ENCODE data around the gene MAP2K6. TPM values are rescaled to one million over a fixed set of nuclear protein-coding genes. Genes with fewer than 3 reads are reported as not detected.

Gene MAP2K6
- total RNA-seq, 1 donor from 2014 or later = 3.3 TPM

DNA sequence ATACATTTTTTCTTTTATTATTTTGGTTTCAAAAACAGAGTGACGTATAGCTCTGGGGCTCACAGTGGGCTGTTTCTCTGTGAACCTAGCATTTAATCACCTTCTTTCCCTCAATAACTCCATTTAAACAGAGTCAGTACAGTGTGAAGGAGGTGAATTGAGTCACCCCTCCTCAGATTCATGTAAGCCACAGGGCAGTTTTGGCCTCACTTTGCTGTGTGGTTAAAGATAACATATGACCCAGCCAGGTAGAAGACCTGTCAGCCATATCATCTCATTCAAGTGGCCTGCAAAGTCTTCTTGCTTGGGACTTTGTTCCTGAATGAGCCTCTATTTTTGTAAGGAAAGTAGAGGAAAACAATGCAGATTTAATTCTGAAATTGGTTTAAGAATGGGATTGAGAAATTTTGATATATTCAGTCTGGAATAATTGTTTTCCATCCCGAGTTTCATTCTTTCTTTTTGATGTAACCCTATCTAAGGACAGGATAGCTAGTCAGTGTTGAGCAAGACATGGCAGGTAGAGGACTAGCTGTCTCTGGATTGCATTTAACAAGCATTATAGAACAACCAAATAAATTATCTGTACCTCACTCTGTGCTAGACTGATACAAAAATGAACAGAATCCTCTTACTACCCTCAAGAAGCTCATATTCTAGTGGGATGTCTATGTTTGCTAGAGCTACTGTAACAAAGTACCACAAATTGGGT lies 13.1 kb downstream of the MAP2K6 start:
- peak; percentile 31 for DNase-seq (ENCODE audit: low read depth)

DNA sequence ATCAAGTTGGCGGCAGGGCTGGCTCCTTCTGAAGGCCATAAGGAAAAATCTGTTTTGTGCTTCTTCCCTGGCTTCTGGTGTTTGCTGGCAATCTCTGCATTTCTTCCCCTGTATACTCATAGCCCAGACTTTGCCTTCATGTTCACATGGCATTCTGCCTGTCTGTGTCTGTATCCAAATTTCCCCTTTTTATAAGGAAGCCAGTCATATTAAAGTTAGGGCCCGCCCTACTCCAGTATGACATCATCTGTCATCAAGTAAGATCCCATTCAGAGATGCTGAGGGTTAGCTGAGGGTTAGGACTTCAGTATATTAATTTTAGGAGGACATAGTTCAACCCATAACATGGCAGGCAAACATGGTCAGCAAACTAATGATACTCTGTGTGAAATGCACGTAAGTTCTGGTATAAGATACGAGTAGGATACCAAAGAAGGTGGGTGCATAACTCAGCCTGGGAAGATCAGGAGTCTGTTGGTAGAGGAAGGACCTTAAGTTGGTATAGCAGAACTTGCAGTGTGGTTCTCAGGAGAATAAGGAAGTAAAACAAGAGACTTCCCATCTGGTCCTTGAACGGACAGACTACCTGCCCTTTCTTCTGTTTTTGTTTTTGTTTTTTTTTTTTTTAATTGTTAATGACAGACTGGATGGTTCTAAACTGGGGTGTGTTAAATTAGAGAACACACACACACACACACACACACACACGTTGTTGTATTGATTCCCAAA lies 13.9 kb downstream of the MAP2K6 start:
- no peak for DNase-seq (ENCODE audit: low read depth)

DNA sequence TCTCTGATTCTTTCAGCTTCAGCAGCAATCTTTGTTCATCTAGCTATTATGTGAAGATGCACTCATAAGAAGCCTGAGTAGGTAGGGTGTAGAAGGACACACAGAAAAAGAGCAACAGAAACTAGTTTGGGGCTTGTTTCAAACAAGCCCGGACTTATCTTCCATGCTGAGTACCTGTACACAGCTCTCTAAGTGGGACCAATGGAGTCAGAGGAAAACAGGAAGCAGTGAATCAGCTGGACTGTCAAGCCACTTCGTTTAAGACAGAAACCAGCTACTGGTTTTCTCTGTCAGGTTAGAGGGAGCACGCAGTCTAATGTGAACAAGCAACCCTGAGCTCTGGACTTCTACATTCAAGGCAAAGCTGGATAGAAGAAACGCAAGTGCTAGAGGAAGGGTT lies 16.0 kb downstream of the MAP2K6 start:
- no peak for DNase-seq (ENCODE audit: low read depth)

DNA sequence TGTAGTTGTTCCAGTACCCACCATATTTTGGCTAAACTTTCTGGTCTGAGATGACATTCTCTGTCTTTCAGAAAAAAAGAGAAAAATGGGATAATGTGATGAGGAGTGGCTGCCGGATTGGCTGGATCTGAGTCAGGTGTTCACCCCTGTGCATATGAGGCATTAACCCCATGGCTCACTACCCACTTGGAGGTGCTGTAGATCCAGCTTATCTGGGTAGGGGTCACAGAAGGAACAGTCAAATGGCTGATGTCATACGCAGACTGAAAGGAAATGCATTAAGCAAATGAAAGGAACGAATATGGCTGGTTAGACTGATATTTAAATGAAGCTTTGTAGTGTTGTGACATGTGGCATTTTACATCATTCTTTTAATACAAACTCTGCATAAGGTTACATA lies 17.3 kb downstream of the MAP2K6 start:
- DNase-seq (ENCODE audit: low read depth) = no peak

DNA sequence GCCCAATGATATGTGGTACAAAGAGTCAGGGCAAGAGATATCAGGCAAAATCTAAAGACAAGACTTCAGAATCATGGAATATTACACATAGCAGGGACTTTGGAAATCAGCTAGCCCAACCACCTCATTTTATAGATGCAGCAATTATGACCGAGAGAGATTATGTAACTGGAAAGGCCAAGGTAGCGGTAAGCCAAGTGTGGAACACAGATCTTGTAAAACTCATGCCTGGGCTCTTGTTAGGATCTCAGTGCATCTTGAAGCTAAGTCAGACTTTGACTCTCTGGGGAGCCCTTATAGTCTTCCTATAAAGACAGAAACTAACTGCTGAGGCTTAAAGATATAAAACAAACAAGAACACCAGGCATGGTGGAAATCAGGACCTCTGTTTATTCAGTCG lies 18.6 kb downstream of the MAP2K6 start:
- DNase-seq (ENCODE audit: low read depth) = no peak

DNA sequence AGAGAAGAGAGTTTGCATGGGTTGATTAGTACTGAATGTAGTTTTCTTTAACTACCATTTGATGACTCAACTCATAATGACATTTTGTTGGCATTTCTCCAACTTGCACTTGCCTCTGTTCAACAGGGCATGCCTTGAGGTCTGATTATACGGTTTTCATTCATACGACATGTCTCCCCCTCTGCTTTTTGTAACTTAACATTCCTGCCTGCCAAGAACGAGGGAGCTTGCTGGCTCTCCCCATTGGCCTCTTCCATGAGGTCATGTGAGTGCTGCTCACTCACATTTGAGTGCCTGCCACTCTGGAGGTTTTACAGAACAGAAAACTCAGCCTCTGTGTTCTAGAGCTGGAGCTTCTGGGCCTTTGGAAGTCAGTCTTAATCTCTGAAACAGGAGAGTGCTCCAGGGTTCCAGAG lies 19.7 kb downstream of the MAP2K6 start:
- peak; percentile 98 for DNase-seq (ENCODE audit: low read depth)

DNA sequence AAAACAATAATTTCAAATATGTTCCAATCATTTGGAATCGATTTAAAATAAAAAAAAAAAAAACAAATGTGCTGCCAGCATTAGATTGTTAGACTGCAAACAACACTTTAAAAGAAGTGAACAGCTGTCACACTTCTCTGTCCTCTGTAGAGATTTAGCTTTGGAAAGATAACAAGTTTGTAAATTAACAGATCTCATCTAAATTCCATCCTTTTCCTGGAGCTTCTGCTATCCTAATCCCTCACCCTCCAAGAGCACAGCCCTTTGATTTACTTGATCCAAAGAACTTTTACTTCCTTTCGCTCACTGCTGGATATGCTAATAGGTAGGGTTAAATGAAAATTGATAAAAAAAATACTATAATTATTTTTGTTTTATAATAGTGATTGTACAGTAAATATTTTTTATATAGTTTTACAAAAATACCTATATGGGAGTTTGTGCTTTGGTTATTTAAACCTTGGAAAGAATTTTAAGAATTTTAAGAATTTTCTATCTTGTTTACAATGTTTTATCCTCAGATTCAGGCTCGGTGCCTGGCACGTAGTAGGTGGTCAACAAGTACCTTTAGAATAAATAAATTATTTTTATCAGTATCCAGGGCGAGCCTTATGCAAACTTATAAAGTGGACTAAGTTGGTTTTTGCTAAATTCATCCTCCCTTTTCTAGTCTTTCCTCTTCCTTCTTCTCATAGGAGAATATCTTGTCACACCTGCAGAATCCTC lies 21.6 kb downstream of the MAP2K6 start:
- no peak for DNase-seq (ENCODE audit: low read depth)

DNA sequence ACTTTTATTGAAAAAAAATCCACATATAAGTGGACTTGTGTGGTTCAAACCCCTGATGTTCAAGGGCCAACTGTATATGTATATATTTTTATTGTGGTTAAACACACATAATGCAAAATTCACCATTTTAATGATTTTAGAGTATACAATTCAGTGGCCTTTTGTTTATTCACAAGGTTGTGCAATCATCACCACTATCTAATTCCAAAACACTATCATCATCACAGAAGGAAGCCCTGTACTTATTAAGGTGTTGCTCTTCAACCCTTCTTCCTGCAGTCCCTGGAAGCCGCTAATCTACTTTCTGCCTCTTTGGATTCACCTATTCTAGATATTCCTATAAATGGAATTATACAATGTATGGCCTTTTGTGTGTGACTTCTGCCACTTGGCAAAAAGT lies 23.0 kb downstream of the MAP2K6 start:
- DNase-seq (ENCODE audit: low read depth) = no peak

DNA sequence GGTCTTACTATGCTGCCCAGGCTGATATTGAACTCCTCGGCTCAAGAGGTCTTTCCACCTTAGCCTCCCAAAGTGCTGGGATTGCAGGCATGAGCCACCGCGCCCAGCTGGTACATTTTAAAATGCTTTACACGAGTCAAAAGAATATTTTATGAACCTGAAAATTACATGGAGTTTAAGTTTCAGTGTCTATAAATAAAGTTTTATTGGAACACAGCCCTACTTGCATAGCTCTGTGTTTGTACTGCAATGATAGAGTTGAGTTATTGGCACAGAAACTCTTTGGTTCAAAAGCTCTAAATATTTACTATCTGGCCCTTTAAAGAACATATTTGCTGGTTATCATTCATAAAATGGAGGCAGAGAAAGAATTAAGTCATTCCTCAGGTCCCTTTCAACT lies 24.3 kb downstream of the MAP2K6 start:
- no peak for DNase-seq (ENCODE audit: low read depth)

DNA sequence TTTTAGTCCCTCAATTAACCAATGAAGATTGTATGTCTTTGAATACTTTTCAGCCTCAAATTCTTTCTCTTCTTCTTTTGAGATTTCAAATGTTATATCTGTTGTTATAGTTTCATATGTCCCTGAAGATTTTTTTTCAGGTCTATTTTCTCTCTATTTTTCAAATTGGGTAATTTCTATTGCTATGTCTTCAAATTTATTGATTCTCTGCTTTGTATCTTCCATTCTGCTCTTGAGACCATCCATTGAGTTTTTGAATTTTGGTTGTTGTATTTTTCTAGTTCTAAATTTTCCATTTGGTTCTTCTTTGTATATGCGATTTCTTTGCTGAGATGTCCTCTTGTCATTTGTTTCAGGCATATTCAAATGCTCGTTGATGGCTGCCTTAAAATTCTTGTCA lies 26.7 kb downstream of the MAP2K6 start:
- no peak for DNase-seq (ENCODE audit: low read depth)

DNA sequence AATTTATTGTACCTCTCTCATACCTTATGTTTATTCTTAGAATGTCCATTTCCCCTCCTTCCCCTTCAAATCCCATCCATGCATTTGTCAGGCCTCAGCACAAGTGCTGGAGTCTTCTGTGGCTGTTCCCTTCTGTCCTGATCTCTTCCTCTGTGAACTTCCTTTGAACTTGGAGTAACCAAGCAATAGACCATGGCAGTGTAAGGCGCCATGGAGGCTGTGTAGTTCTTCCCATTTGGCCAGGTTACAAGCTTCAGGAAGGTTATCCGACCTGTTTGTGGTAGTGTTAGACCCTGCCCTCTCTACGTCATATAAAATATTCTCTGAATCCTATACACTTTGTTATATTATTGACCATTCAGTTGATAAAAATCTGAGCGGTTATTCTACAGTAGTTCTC lies 28.6 kb downstream of the MAP2K6 start:
- no peak for DNase-seq (ENCODE audit: low read depth)

DNA sequence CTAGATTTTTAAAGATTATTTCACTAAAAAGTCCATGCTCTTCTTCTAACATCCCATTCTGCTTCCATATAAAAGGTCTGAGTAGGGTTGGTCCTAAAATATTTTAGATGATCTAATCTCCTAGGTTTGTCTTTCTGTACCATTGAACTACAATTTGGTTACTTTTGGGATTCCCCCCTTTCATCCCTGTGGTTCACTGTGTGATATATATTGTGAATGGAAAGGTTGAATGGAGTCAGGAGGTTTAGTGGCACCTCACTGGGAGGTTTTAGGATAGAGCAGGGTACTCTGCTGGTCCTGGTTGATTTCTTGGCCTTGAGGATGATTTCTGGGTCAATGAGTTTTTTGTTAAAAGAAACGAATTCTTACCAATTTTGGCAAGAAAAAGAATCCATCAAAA lies 29.5 kb downstream of the MAP2K6 start:
- DNase-seq (ENCODE audit: low read depth) = no peak

DNA sequence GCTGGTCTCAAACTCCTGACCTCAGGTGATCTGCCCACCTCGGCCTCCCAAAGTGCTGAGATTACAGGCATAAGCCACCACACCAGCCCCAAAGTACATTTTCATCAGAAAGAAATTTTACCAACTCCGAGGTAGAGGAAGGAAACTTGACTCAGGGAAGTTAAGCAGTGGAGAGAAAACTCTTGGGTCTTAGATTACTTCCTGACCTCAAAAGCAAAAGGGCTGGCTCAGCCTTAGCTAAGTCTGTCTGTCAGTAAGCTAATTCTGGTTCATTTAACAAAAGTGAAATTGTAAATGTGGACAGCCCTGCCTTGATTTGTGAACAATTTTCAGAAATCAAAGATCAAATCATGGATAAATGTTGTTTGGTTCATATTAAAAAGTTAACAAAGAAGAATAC lies 30.6 kb downstream of the MAP2K6 start:
- DNase-seq (ENCODE audit: low read depth) = no peak

DNA sequence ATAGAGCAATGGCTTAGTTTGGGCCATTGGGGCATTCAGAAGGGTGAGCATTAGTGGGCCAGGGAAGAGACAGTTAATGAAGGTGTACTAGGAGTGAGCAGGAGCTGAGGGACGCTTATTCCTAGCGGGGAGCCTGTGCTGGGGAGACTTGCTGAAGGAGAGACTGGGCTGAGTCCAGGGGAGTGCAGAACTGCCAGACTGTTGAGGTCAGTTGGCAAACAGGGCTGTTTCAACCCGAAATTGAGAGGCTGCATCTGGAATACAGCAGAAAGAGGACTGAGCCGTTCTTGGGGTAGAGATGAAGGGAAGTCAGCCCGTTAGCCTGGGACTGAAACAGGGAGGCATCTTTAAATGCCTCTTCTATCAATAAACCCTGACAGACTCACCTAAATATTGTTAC lies 33.2 kb downstream of the MAP2K6 start:
- no peak for DNase-seq (ENCODE audit: low read depth)

DNA sequence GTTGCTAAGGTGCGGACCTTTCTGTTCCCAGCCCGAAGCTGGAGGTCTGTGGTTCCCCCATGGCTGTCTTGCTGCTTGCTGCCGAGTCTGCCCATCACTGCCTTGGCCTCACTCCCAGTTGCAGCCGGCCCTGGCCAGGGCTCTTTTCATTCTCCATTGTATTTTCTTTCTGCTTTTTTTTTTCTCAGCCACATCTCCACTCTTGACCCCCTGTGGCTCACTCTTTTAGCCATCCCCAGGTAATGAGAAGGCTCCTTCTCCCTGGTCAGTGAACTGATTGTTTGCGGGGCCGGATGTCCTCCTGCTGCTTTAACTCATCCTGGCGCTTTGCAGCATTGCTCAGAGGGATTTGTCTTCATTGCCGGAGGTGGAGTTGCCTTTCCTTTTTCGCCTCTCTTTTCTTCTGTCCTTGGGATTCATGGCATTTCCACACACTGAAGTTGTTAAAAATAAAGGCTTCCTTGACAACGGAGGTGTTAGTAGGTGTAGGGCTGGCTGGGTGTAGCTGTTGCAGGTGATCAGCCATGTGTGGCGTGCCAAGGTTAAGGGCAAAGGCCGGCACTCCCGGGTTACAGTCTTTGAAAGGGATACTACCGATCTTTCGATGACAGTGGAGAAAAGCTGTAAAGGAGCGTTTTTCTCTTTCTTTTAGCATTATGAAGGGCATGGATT lies 34.1 kb downstream of the MAP2K6 start:
- peak; percentile 83 for DNase-seq (ENCODE audit: low read depth)

DNA sequence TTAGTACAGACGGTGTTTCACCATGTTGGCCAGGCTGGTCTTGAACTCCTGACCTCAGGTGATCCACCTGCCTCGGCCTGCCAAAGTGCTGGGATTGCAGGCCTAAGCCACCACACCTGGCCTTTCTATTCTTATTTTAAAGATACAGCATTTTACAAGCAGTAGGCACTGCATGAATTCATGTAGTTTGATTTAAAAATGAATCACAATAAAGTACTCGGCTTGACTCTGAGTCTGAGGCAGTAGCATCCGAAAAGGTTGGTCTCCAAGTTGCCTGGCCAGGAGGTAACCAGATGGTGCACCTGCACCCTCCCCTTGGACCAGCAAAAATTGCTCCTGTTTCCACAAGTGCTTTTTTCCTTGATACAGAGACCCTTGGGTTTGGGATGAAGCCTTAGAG lies 35.6 kb downstream of the MAP2K6 start:
- no peak for DNase-seq (ENCODE audit: low read depth)

DNA sequence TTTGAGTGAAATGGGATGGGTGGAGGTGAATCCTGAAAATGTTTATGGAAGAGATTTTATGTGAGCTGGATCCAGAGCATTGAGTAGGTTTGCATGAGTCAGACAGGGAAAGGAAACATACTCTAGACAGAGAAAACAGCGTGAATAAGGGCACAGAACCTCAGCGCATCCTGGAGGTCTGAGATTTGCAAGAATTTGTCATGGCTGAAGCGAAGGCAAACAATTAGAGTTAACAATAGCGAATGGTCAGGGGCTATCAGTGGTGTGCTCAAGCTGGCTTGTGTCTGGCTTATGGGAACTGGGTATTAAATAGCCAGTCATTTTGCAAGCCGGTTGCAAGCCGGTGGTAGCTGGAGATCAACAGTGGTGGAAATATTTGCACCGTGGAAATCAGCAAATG lies 36.4 kb downstream of the MAP2K6 start:
- DNase-seq (ENCODE audit: low read depth) = no peak

DNA sequence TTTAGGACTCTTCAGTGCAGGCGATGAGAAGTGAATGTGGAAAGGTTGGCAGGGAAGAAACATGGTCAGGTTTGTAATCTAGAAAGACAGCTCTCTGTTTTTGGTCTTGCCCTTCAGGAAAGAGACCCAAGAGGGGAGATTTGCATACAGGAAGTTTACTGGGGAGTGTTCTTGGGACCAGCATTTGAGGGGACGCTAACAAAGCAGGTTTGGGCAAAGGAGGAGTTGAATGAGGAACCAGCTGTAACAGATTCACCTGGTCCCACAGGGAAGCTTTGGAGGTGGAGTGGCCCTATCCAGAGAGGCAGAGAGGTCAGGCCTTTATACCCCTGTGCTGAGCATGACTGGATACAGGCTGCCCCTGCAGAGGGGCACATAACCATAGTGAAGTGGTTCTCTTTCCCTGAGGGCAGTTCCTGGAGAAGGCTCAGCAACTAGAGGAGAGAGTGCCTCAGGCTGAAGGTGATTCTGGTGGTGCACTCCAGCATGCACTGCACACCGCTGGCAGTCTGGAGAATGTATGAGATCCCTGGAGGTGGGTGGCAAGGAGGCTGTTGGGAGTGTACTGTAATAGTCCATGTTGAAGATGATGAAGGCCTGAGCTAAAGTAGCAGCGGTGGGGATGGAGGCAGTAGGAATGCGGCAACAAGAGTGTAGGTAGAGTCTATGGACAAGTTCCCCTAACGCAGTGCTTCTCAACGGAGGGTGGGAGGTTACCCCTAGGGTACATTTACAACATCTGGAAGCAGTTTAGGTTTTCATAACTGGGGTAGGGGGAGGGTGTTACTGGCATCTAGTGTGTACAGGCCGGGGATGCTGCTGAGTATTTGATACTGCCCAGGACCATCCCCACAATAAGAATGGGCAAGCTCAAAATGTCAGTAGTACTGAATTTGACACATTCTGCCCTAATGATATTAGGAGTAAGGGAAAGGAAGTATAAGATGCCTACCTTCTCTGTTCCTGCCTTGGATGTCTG lies 37.2 kb downstream of the MAP2K6 start:
- no peak for DNase-seq (ENCODE audit: low read depth)

DNA sequence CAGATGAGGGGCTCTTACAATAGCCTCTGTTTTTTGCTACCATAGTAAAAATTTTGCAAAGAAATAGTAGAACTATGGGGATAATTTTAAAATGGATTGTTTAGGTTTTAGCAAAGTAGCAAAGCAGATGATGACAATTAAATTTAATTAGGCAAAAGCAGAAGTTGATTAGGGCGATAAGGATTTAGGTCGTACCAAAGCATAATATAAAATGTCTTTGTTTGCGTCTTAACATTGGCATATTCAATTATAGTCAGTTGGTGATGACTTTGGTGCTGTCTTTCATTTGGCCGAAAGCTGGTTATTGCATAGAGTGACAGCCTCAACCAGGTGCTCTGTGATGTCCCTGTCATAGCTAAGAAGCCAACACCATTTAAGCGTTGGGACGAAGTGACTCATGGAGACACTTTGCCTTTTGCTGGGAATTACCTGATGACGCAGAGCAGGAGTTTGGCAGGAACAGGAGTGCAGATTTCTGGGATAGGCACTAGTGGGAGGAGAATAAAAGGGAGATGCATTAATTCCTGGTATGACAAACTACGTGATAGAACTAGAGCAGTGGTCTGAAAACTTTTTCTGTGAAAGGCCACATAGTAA lies 38.3 kb downstream of the MAP2K6 start:
- DNase-seq (ENCODE audit: low read depth) = no peak

DNA sequence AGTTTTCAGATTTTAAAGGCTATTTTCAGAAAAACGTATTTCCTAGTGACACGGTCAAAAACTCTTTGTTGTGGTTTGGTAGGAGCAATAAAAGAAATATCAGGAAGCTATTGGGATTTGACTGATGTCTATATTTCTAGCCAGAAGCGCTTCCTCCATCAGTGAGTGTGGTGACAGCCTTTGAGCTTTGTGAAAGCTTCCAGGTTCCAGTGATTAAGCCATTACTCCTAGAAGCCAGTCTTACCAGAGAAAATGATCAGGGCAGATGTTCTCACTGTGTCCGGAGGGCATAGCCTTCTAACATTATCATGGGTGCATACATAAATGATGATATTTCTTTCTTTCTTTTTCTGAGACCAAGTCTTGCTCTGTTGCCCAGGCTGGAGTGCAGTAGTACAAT lies 39.6 kb downstream of the MAP2K6 start:
- no peak for DNase-seq (ENCODE audit: low read depth)

DNA sequence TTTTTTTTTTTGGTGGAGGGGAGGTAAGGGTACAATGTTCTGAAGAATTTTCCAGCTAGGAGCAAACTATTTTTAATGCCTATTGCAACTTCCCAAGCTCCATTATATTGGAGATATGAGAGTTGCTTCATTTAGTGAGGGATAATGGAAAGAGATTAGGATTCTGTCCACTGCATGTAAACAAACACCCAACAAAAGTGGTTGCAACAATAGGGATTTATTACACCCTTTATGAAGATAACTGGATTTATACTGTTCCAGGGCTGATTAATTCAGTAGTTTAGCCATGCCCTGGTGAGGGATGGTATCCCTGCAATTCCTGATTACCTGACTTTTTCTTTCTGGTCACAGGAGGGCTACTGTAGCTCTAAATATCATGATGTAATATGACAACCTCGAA lies 40.5 kb downstream of the MAP2K6 start:
- DNase-seq (ENCODE audit: low read depth) = no peak

All from renal cortical epithelial cell (primary cell).